GM18519 (cell line): Measurements from ENCODE around the gene SLCO2A1.

ENCODE experiments used
- ATAC-seq: cut with Tn5 transposase; IDR thresholded peaks from one replicate; pipeline ENCODE4 v1.9.1; 2021; ENCODE audit warnings: mild to moderate bottlenecking, moderate library complexity; ENCODE audit not compliant: unreplicated experiment, low FRiP score

Gene SLCO2A1

GRCh38 chr3:133935843-133936769 lies 93.6 kb downstream of the SLCO2A1 start:
- no peak for ATAC-seq

GRCh38 chr3:133934996-133935842 lies 94.5 kb downstream of the SLCO2A1 start:
- ATAC-seq: no peak

- ATAC-seq: no peak
These were observed 95.4 kb downstream of the SLCO2A1 start for GRCh38 chr3:133934073-133934970.

- no peak for ATAC-seq
These were observed 96.4 kb downstream of the SLCO2A1 start for GRCh38 chr3:133933097-133934024.

- no peak for ATAC-seq
These were observed 97.7 kb downstream of the SLCO2A1 start for GRCh38 chr3:133932009-133932408.

GRCh38 chr3:133931084-133931483 lies 98.6 kb downstream of the SLCO2A1 start:
- ATAC-seq: no peak

- no peak for ATAC-seq
These were observed 99.3 kb downstream of the SLCO2A1 start for GRCh38 chr3:133930341-133930933.

- no peak for ATAC-seq
These were observed 100.7 kb downstream of the SLCO2A1 start for GRCh38 chr3:133928903-133929607.

GRCh38 chr3:133928136-133928893 lies 101.4 kb downstream of the SLCO2A1 start:
- no peak for ATAC-seq

- ATAC-seq: peak; percentile 52
These were observed 102.1 kb downstream of the SLCO2A1 start for GRCh38 chr3:133927540-133928066.

GRCh38 chr3:133926736-133927539 lies 102.8 kb downstream of the SLCO2A1 start:
- ATAC-seq: no peak

- no peak for ATAC-seq
These were observed 103.6 kb downstream of the SLCO2A1 start for GRCh38 chr3:133925960-133926735.

- ATAC-seq: no peak
These were observed 105.7 kb downstream of the SLCO2A1 start for GRCh38 chr3:133924041-133924440.

GRCh38 chr3:133921592-133921991 lies 108.1 kb downstream of the SLCO2A1 start:
- no peak for ATAC-seq

GRCh38 chr3:133917144-133917543 lies 112.6 kb downstream of the SLCO2A1 start:
- no peak for ATAC-seq
